Measurements from ENCODE around the gene PFKFB3. TPM values are rescaled to one million over a fixed set of nuclear protein-coding genes. Genes with fewer than 3 reads are reported as not detected.
A peak's percentile ranks its signal among the peaks of the same experiment; 100 is the strongest.
"Not testable (repeated sequence)": the region's sequence is repeated elsewhere in the genome, so short reads cannot be mapped to it uniquely, and the experiment has no call there.

Gene PFKFB3
- polyA plus RNA-seq, 3 donors, result 12.2 to 101 (median 15.8) TPM

- Mint-ChIP-seq H3K4me1 (peaks cover 28% of the 10 kb centered on the region), H3K4me3 (no peak overlapping the region), H3K36me3 (peaks cover 24 to 25% of the 10 kb centered on the region in 2 donors), H3K27me3 (ENCODE audit: low read depth in 3 of 3) (peaks cover 0 to 4% (median 2%) of the 10 kb centered on the region in 3 donors), H3K9me3 (no peaks in the 10 kb centered on the region), H3K27ac (no peak overlapping the region)
- Histone ChIP-seq H3K4me1 (ENCODE audit: control insufficient read depth in 1 of 2, insufficient read depth in 2 of 2, low read length in 2 of 2) (peaks cover 15 to 27% of the 10 kb centered on the region in 2 donors), H3K4me3 (replicated peaks in 1 of 3; ENCODE audit: low read depth in 2 of 3, low read length in 3 of 3) (no peak overlapping the region), H3K27me3 (ENCODE audit: control insufficient read depth in 2 of 2, insufficient read depth in 2 of 2, low read length in 2 of 2) (no peaks in the 10 kb centered on the region), H3K79me2 (ENCODE audit: insufficient read depth, low read length) (no peaks in the 10 kb centered on the region), H3K4me2 (replicated peaks; ENCODE audit: extremely low read depth, low read length, poor library complexity, severe bottlenecking) (no peak overlapping the region), H2AFZ (ENCODE audit: insufficient read depth, low read depth, low read length, poor library complexity, severe bottlenecking) (no peak overlapping the region), H4K20me1 (ENCODE audit: insufficient read depth, low read length) (no peaks in the 10 kb centered on the region), H3K36me3 (replicated peaks in 1 of 2; ENCODE audit: control insufficient read depth in 1 of 2, insufficient read depth in 2 of 2, low read length in 2 of 2) (no peaks in the 10 kb centered on the region), H3K27ac (ENCODE audit: low read depth in 1 of 2, low read length in 2 of 2) (no peak overlapping the region), H3K9me3 (replicated peaks in 1 of 2; ENCODE audit: control insufficient read depth in 1 of 2, insufficient read depth in 1 of 2, low read length in 2 of 2) (no peaks in the 10 kb centered on the region), H3K9ac (ENCODE audit: insufficient read depth, low read length, poor library complexity, severe bottlenecking) (no peak overlapping the region)
- intact Hi-C loops (cut with micrococcal nuclease), result loop anchor here in 1 of 2 donors (10.0 kb wide), 1 partner anchor 50 kb away; no protein-coding TSS in a partner anchor
- TF ChIP-seq, protein P1, sequence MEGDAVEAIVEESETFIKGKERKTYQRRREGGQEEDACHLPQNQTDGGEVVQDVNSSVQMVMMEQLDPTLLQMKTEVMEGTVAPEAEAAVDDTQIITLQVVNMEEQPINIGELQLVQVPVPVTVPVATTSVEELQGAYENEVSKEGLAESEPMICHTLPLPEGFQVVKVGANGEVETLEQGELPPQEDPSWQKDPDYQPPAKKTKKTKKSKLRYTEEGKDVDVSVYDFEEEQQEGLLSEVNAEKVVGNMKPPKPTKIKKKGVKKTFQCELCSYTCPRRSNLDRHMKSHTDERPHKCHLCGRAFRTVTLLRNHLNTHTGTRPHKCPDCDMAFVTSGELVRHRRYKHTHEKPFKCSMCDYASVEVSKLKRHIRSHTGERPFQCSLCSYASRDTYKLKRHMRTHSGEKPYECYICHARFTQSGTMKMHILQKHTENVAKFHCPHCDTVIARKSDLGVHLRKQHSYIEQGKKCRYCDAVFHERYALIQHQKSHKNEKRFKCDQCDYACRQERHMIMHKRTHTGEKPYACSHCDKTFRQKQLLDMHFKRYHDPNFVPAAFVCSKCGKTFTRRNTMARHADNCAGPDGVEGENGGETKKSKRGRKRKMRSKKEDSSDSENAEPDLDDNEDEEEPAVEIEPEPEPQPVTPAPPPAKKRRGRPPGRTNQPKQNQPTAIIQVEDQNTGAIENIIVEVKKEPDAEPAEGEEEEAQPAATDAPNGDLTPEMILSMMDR (IDR thresholded peaks at IDR 0.05), result no peak
- DNase-seq, result no peak
- WGBS (ENCODE audit: insufficient coverage), result 80% methylated on average over 1 of the region's 7 CpGs
Observed at GRCh38 chr10:6244510-6244909, 41.8 kb downstream of the PFKFB3 start.

DNA sequence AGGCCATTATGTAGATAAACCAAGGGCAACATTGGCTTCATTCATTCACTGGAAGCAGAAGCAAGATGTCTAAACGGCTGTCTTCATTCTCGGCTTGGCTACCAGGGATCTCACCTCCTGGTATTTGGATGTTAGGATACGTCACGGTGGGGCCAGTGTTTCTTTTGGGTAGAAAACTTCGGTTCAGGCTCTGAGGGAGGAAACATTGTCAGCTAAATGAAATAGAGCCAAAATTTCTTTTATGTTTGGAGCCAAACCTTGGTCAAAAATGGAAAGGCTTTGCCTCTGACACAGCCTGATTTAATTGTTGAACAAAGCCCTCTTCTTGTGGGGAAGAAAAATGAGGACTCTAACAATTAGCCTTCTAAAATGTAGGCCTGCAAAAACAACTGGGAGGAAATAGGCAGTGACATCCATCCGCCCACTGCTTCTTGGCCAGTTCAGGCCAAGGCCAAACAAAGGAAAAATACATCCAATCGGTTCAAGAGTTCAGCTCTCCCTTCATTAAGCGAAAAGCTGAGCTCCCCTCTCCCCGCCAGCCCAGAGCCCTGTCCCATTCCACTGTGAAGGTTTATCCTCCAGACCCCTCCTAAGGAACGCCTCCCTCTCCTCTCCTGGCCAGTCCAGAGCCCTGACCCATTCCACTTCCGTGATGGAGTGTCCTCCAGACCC, 44.4 kb downstream of the PFKFB3 start:
- peak overlapping the region in 1 of 7 donors; percentile 46 for H3K27ac Mint-ChIP-seq
- Histone ChIP-seq H2AFZ (ENCODE audit: insufficient read depth, low read depth, low read length, poor library complexity, severe bottlenecking) (no peak overlapping the region), H3K4me1 (ENCODE audit: control insufficient read depth in 1 of 2, insufficient read depth in 2 of 2, low read length in 2 of 2) (peaks cover 13 to 24% of the 10 kb centered on the region in 2 donors), H3K79me2 (ENCODE audit: insufficient read depth, low read length) (no peaks in the 10 kb centered on the region), H3K27ac (ENCODE audit: low read depth in 1 of 2, low read length in 2 of 2) (no peak overlapping the region), H3K9ac (ENCODE audit: insufficient read depth, low read length, poor library complexity, severe bottlenecking) (no peak overlapping the region), H3K27me3 (ENCODE audit: control insufficient read depth in 2 of 2, insufficient read depth in 2 of 2, low read length in 2 of 2) (no peaks in the 10 kb centered on the region), H3K4me3 (replicated peaks in 1 of 3; ENCODE audit: low read depth in 2 of 3, low read length in 3 of 3) (no peak overlapping the region), H4K20me1 (ENCODE audit: insufficient read depth, low read length) (no peaks in the 10 kb centered on the region), H3K36me3 (replicated peaks in 1 of 2; ENCODE audit: control insufficient read depth in 1 of 2, insufficient read depth in 2 of 2, low read length in 2 of 2) (no peaks in the 10 kb centered on the region), H3K9me3 (replicated peaks in 1 of 2; ENCODE audit: control insufficient read depth in 1 of 2, insufficient read depth in 1 of 2, low read length in 2 of 2) (no peaks in the 10 kb centered on the region), H3K4me2 (replicated peaks; ENCODE audit: extremely low read depth, low read length, poor library complexity, severe bottlenecking) (no peak overlapping the region)
- intact Hi-C loops (cut with micrococcal nuclease), result loop anchor here in 1 of 2 donors (10.0 kb wide), 1 partner anchor 48 kb away; no protein-coding TSS in a partner anchor
- H3K9me3 Mint-ChIP-seq, result no peaks in the 10 kb centered on the region
- no peak for DNase-seq
- peaks cover 0 to 6% (median 0%) of the 10 kb centered on the region in 3 donors for H3K27me3 Mint-ChIP-seq (ENCODE audit: low read depth in 3 of 3)
- WGBS (ENCODE audit: insufficient coverage), result 100% methylated on average over 8 of the region's 11 CpGs
- peaks cover 10 to 11% of the 10 kb centered on the region in 2 donors for H3K36me3 Mint-ChIP-seq
- TF ChIP-seq, protein P1 (IDR thresholded peaks at IDR 0.05), result no peak
- H3K4me1 Mint-ChIP-seq, result peaks cover 21% of the 10 kb centered on the region
- no peak overlapping the region for H3K4me3 Mint-ChIP-seq

- H3K27ac ChIP-seq (ENCODE audit: low read depth in 1 of 2, low read length in 2 of 2); H3K79me2 ChIP-seq (ENCODE audit: insufficient read depth, low read length): not testable (repeated sequence)
- WGBS (ENCODE audit: insufficient coverage), result 100% methylated on average over 2 of the region's 8 CpGs
Observed at GRCh38 chr10:6248908-6249307, 46.2 kb downstream of the PFKFB3 start.

More at GRCh38 chr10:6248908-6249307, 46.2 kb downstream of the PFKFB3 start:
- peaks cover 16 to 24% of the 10 kb centered on the region in 2 donors for H3K4me1 ChIP-seq (ENCODE audit: control insufficient read depth in 1 of 2, insufficient read depth in 2 of 2, low read length in 2 of 2)
- H3K9ac ChIP-seq (ENCODE audit: insufficient read depth, low read length, poor library complexity, severe bottlenecking); H3K36me3 ChIP-seq (replicated peaks in 1 of 2; ENCODE audit: control insufficient read depth in 1 of 2, insufficient read depth in 2 of 2, low read length in 2 of 2); H3K4me3 Mint-ChIP-seq; H4K20me1 ChIP-seq (ENCODE audit: insufficient read depth, low read length); H3K4me3 ChIP-seq (replicated peaks in 1 of 3; ENCODE audit: low read depth in 2 of 3, low read length in 3 of 3); H3K27me3 ChIP-seq (ENCODE audit: control insufficient read depth in 2 of 2, insufficient read depth in 2 of 2, low read length in 2 of 2); H3K9me3 Mint-ChIP-seq; H3K9me3 ChIP-seq (replicated peaks in 1 of 2; ENCODE audit: control insufficient read depth in 1 of 2, insufficient read depth in 1 of 2, low read length in 2 of 2); H3K4me2 ChIP-seq (replicated peaks; ENCODE audit: extremely low read depth, low read length, poor library complexity, severe bottlenecking); H2AFZ ChIP-seq (ENCODE audit: insufficient read depth, low read depth, low read length, poor library complexity, severe bottlenecking); H3K27me3 Mint-ChIP-seq (ENCODE audit: low read depth in 3 of 3): not testable (repeated sequence)
- Mint-ChIP-seq H3K27ac (peak overlapping the region in 5 of 7 donors; percentile 42 to 84 (median 71)), H3K36me3 (peaks cover 6 to 12% of the 10 kb centered on the region in 2 donors), H3K4me1 (peaks cover 28% of the 10 kb centered on the region)
- DNase-seq, result peak; percentile 30 to 69 (median 37)
- intact Hi-C loops (cut with micrococcal nuclease), result loop anchor here in 1 of 2 donors (10.0 kb wide), 1 partner anchor 46 kb away; no protein-coding TSS in a partner anchor
